D721Med (cell line): ENCODE results near the gene PHLDA2.
"Not testable (repeated sequence)": the region's sequence is repeated elsewhere in the genome, so short reads cannot be mapped to it uniquely, and the experiment has no call there.

Source experiments
- DNase-seq: peaks from one replicate; pipeline ENCODE4 v3.0.0; 2011; ENCODE audit warnings: low spot score; ENCODE audit not compliant: insufficient read length
- FAIRE-seq: peaks from 2 replicates; lab custom pipeline; 2011; peaks lifted over from hg19 to GRCh38; lab: Jason Lieb, UNC
- CTCF ChIP-seq: IDR thresholded peaks from 2 replicates; pipeline ENCODE4 v1.5.1; 2012; ENCODE audit warnings: mild to moderate bottlenecking, control low read depth; ENCODE audit not compliant: insufficient read depth; ENCODE audit errors: missing control alignments

The PHLDA2 gene

GRCh38 chr11:2912498-2912897 is 16.7 kb downstream of the PHLDA2 start:
- DNase-seq (no peak), FAIRE-seq (no peak)
- no peak for TF ChIP-seq CTCF

GRCh38 chr11:2911785-2912391 is 17.3 kb downstream of the PHLDA2 start:
- FAIRE-seq (no peak), DNase-seq (no peak)
- no peak for TF ChIP-seq CTCF

GRCh38 chr11:2911088-2911784 is 18.0 kb downstream of the PHLDA2 start:
- FAIRE-seq (no peak), DNase-seq (no peak)
- TF ChIP-seq CTCF: no peak

- FAIRE-seq (no peak), DNase-seq (no peak)
- TF ChIP-seq CTCF: no peak
Observed at GRCh38 chr11:2910401-2910955, 18.7 kb downstream of the PHLDA2 start.

GRCh38 chr11:2909133-2909902 is 19.9 kb downstream of the PHLDA2 start:
- FAIRE-seq: no peak
- DNase-seq: no peak
- no peak for TF ChIP-seq CTCF

GRCh38 chr11:2908130-2908529 is 21.1 kb downstream of the PHLDA2 start:
- DNase-seq (no peak), FAIRE-seq (no peak)
- no peak for TF ChIP-seq CTCF

GRCh38 chr11:2905299-2905698 is 23.9 kb downstream of the PHLDA2 start:
- not testable (repeated sequence) for FAIRE-seq, DNase-seq
